ENCODE data around the gene ALDH4A1.

ALDH4A1 gene

DNA sequence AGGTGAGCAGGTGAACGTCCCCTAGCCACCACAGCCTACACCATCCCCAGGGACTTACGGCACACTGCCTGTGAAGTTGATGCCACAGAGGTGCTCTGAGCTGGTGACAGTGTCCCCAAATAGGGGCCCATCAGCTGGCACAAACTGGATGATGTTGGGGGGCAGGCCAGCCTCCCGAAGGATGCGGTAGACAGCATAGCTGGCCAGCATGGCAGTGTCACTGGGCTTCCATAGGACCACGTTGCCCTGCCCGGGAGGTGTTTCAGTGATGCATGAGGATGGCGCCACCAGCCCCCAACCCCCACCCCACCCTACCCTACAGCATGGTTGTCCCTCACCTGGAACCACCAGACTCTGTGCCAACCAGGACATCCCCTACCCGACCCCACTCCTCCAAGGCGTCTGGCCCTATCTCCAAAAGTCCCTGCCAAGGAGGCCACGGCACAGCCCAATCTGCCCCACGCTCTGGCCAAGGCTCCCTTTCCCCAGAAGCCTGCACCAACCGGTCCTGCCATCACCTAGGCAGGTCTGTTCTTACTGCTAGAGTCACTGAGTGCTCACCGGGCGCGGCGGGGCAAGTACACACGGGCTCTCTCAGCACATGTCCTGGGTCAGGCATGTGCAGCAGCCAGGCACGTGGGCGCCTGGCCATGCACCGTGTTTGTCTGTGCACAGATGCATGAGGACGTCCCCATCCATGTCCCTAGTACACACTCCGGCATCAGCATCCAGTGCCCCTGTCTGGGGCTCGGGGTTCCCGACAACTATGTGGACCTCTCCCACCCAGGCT lies 20.5 kb downstream of the ALDH4A1 start:
- DNase-seq (ENCODE audit: low read depth), result no peak
- TF ChIP-seq, protein P1, sequence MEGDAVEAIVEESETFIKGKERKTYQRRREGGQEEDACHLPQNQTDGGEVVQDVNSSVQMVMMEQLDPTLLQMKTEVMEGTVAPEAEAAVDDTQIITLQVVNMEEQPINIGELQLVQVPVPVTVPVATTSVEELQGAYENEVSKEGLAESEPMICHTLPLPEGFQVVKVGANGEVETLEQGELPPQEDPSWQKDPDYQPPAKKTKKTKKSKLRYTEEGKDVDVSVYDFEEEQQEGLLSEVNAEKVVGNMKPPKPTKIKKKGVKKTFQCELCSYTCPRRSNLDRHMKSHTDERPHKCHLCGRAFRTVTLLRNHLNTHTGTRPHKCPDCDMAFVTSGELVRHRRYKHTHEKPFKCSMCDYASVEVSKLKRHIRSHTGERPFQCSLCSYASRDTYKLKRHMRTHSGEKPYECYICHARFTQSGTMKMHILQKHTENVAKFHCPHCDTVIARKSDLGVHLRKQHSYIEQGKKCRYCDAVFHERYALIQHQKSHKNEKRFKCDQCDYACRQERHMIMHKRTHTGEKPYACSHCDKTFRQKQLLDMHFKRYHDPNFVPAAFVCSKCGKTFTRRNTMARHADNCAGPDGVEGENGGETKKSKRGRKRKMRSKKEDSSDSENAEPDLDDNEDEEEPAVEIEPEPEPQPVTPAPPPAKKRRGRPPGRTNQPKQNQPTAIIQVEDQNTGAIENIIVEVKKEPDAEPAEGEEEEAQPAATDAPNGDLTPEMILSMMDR (conservative IDR thresholded peaks at IDR 0.05; ENCODE audit: low read depth, low read length), result no peak
- no peak overlapping the region for H3K4me3 ChIP-seq (ENCODE audit: low read length)

DNA sequence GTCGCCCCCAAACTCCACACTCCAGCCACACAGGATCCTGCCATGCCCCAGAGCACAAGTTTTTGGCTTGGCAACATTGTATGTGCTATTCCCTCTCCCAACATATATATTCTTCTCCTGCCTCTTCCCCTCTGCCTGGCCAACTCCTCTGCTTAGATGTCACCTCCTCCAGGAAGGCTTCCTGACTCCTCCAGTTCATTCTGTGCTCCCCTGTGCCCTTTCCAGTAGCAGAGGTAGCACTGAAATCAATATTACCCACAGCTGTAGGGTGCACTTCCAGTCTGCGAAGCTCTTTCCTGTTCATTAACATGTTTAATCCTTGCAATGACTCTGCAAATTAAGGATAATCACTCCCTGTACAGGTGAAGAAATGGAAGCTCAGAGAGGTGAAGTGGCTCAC lies 21.2 kb downstream of the ALDH4A1 start:
- TF ChIP-seq, protein P1 (conservative IDR thresholded peaks at IDR 0.05; ENCODE audit: low read depth, low read length), result no peak
- no peak overlapping the region for H3K4me3 ChIP-seq (ENCODE audit: low read length)
- no peak for DNase-seq (ENCODE audit: low read depth)

- no peak for DNase-seq (ENCODE audit: low read depth)
- no peak overlapping the region for H3K4me3 ChIP-seq (ENCODE audit: low read length)
- TF ChIP-seq, protein P1 (conservative IDR thresholded peaks at IDR 0.05; ENCODE audit: low read depth, low read length), result no peak
Measured at GRCh38 chr1:18880585-18880984, 21.8 kb downstream of the ALDH4A1 start.

DNA sequence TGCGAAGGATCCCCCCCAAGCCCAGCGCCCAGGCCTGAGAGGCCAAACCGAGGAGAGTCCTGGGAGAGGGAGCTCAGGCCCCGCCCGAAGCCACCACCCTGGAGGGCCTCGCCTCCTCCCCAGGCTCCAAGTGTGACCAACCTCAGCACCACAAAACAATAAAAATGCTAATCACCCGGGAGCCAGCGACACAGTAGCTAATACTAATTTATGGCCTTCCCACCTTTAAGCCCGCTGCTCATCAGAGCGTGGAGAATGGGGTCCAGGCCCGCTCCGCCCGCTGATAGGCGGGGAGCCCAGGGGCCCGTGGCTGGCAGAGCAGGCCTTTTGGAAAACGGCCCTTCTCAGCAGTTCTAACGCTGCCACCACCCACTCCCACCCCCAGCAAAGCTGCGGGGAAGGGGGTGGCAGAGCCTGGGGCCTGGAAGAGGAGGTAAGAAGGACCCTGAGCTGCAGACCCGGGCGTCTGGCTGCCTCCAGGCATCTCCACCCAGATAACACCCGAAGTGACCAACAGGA lies 22.5 kb downstream of the ALDH4A1 start:
- DNase-seq (ENCODE audit: low read depth), result no peak
- TF ChIP-seq, protein P1 (conservative IDR thresholded peaks at IDR 0.05; ENCODE audit: low read depth, low read length), result no peak
- H3K4me3 ChIP-seq (ENCODE audit: low read length), result no peak overlapping the region

DNA sequence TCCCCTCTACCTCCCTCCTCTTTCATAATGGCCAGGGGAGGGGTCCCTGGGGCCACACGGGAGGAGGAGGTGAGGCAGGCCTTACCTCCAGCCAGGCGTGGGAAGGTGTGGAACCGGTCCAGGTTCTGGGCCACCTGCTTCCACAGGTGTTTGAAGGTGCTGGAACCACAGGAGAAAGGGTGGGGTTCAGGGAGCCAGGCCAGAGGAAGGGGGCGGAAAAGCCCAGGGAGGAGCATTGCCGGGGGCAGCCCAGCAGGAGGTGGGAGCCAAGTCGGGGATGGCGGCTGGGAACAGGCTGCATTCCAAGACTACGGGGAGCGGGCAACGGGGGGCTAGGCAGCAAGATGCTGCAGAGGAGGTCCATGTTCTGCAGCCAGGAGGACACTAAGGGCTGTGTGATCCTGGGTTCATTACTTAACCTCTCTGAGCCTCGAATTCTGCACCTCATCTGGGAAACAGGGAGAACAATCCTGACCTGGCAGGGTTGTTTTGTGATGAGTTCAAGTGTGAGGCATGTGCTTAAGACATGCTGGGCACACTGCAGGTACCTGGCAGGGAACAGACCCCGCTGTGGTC lies 23.1 kb downstream of the ALDH4A1 start:
- TF ChIP-seq, protein P1 (conservative IDR thresholded peaks at IDR 0.05; ENCODE audit: low read depth, low read length), result no peak

GRCh38 chr1:18878538-18879214 lies 23.7 kb downstream of the ALDH4A1 start:
- no peak for DNase-seq (ENCODE audit: low read depth)
- TF ChIP-seq, protein P1 (conservative IDR thresholded peaks at IDR 0.05; ENCODE audit: low read depth, low read length), result no peak
- H3K4me3 ChIP-seq (ENCODE audit: low read length), result no peak overlapping the region

More for the DNA sequence above, 23.1 kb downstream of the ALDH4A1 start:
- H3K4me3 ChIP-seq (ENCODE audit: low read length), result no peak overlapping the region
- no peak for DNase-seq (ENCODE audit: low read depth)

Data from retinal pigment epithelial cell (primary cell).